Measurements from ENCODE around the gene C5orf58. TPM values are rescaled to one million over a fixed set of nuclear protein-coding genes. Genes with fewer than 3 reads are reported as not detected.

C5orf58 gene
- total and polyA plus RNA-seq, 8 donors: 0.34 to 0.72 (median 0.43) TPM; not detected in 2

GRCh38 chr5:170277867-170278281, 45.1 kb downstream of the C5orf58 start:
- intact Hi-C loops (cut with DNase I): loop anchor here in 1 of 2 donors (10.0 kb wide), 1 partner anchor 147 kb away; no protein-coding TSS in a partner anchor
- ATAC-seq (peak; percentile 53), DNase-seq (no peak)
- Histone ChIP-seq H3K4me1 (peaks cover 8 to 98% of the 10 kb centered on the region in 2 donors), H3K27me3 (no peaks in the 10 kb centered on the region), H3K4me3 (no peak overlapping the region), H3K27ac (peak overlapping the region in 1 of 2 donors; percentile 73), H3K36me3 (peaks cover 0 to 58% of the 10 kb centered on the region in 2 donors), H3K9me3 (no peaks in the 10 kb centered on the region)
- TF ChIP-seq CTCF (IDR thresholded peaks at IDR 0.05): no peak

GRCh38 chr5:170278611-170279458, 46.0 kb downstream of the C5orf58 start:
- Histone ChIP-seq H3K4me3 (peak overlapping the region in 1 of 2 donors; percentile 8), H3K36me3 (peaks cover 0 to 58% of the 10 kb centered on the region in 2 donors), H3K27ac (peak overlapping the region in 1 of 2 donors; percentile 80), H3K9me3 (peaks cover 0 to 1% of the 10 kb centered on the region in 2 donors), H3K4me1 (peaks cover 8 to 98% of the 10 kb centered on the region in 2 donors), H3K27me3 (no peaks in the 10 kb centered on the region)
- intact Hi-C loops (cut with DNase I): loop anchor here in 1 of 2 donors (10.0 kb wide), 1 partner anchor 146 kb away; no protein-coding TSS in a partner anchor
- no peak for TF ChIP-seq CTCF (IDR thresholded peaks at IDR 0.05)
- DNase-seq: peak in 2 of 4 donors; percentile 75 to 89
- ATAC-seq: peak; percentile 64

- Histone ChIP-seq H3K4me1 (peaks cover 8 to 98% of the 10 kb centered on the region in 2 donors), H3K9me3 (peaks cover 0 to 4% of the 10 kb centered on the region in 2 donors), H3K4me3 (peak overlapping the region in 1 of 2 donors; percentile 8), H3K36me3 (peaks cover 0 to 58% of the 10 kb centered on the region in 2 donors), H3K27ac (peak overlapping the region in 1 of 2 donors; percentile 80), H3K27me3 (no peaks in the 10 kb centered on the region)
- ATAC-seq (no peak), DNase-seq (no peak)
- intact Hi-C loops (cut with DNase I): loop anchor here in 1 of 2 donors (10.0 kb wide), 1 partner anchor 145 kb away; no protein-coding TSS in a partner anchor
- TF ChIP-seq CTCF (IDR thresholded peaks at IDR 0.05): no peak
These were observed 46.7 kb downstream of the C5orf58 start for GRCh38 chr5:170279459-170279817.

GRCh38 chr5:170280011-170280493, 47.3 kb downstream of the C5orf58 start:
- H3K4me1 ChIP-seq: peaks cover 8 to 93% of the 10 kb centered on the region in 2 donors
- no peaks in the 10 kb centered on the region for H3K27me3 ChIP-seq
- H3K36me3 ChIP-seq: peaks cover 0 to 58% of the 10 kb centered on the region in 2 donors
- TF ChIP-seq CTCF (IDR thresholded peaks at IDR 0.05): no peak
- DNase-seq (no peak), ATAC-seq (no peak)
- intact Hi-C loops (cut with DNase I): no loop called here
- no peak overlapping the region for H3K4me3 ChIP-seq
- H3K27ac ChIP-seq: peak overlapping the region in 1 of 2 donors; percentile 80
- H3K9me3 ChIP-seq: peaks cover 0 to 4% of the 10 kb centered on the region in 2 donors

GRCh38 chr5:170283296-170283695, 50.5 kb downstream of the C5orf58 start:
- DNase-seq: no peak
- Histone ChIP-seq H3K27me3 (no peaks in the 10 kb centered on the region), H3K36me3 (peaks cover 0 to 81% of the 10 kb centered on the region in 2 donors), H3K27ac (peak overlapping the region in 1 of 2 donors; percentile 43), H3K9me3 (peaks cover 0 to 4% of the 10 kb centered on the region in 2 donors), H3K4me1 (peaks cover 15 to 94% of the 10 kb centered on the region in 2 donors), H3K4me3 (no peak overlapping the region)
- ATAC-seq: no peak
- intact Hi-C loops (cut with DNase I): no loop called here
- no peak for TF ChIP-seq CTCF (IDR thresholded peaks at IDR 0.05)

All from left lung (tissue), 10 donors.